Suprapubic skin (tissue), 4 donors: ENCODE measurements around the gene POPDC2.

Experiments used
- CTCF ChIP-seq, 2 donors: fragments of 200-600 bp in 1 of 2; fragments of 450-650 bp in 1 of 2; sonication (generic) in 1 of 2; IDR thresholded peaks; one replicate each; pipeline ENCODE4 v1.5.1; 2016 to 2019; ENCODE audit warnings: antibody characterized with exemption in 2 of 2, mild to moderate bottlenecking in 1 of 2, moderate library complexity in 1 of 2
- EP300 ChIP-seq: sonication (generic); formaldehyde crosslinking; IDR thresholded peaks from one replicate; pipeline ENCODE4 v1.6.1; 2017; ENCODE audit warnings: antibody characterized with exemption
- POLR2A ChIP-seq, 2 donors: fragments of 450-650 bp; IDR thresholded peaks; one replicate each; pipeline ENCODE4 v1.6.1; 2017; ENCODE audit warnings: antibody characterized with exemption in 2 of 2, mild to moderate bottlenecking in 2 of 2, moderate library complexity in 2 of 2
- POLR2AphosphoS5 ChIP-seq, 3 donors: sonication (generic); formaldehyde crosslinking; IDR thresholded peaks; one replicate each; pipeline ENCODE4 v1.6.1; 2017; ENCODE audit warnings: antibody characterized with exemption in 3 of 3

DNA sequence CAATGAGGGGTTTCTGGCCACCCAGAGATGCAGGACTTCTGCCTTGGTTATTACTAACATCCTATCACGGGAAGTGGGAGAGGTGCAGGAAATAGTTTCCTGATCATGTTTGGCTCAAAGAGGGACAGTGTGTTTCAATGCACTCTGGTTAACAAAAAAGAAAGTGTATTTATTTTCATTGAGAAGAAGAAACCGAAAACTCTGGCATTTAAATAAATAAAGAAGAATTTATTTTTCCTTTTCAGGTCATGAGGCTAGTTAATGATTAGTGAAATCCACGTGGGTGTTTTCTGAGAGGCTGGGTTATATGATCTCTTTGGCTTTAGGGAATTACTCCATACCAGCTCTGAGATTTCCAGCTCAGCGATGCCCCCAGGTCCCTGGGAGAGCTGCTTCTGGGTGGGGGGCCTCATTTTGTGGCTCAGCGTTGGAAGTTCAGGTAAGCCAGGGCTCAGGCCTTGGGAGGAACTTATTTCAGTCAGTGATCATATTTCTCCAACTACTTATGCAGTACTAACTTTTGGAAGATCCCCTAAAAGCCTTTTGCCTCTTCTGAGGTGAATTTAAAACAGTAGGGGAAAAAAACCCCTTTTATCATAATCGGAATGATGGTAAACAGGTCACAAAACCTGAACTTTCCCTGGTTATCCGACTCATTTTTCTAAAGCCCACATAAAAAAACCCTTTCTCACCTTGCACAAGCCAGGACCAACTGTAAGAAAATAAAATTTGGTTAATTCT is 62.7 kb downstream of the POPDC2 start, which contains the start of gene PLA1A:
- TF ChIP-seq CTCF (IDR thresholded peaks at IDR 0.05): no peak
- TF ChIP-seq POLR2AphosphoS5 (IDR thresholded peaks at IDR 0.05): no peak
- TF ChIP-seq EP300: no peak
- TF ChIP-seq POLR2A (IDR thresholded peaks at IDR 0.05): no peak
